ENCODE data around the gene JCHAIN. TPM values are rescaled to one million over a fixed set of nuclear protein-coding genes. Genes with fewer than 3 reads are reported as not detected.
"Not testable (repeated sequence)": the region's sequence is repeated elsewhere in the genome, so short reads cannot be mapped to it uniquely, and the experiment has no call there.

The JCHAIN gene
- total RNA-seq, 1 donor from 2014 or later, result 99.1 TPM

DNA sequence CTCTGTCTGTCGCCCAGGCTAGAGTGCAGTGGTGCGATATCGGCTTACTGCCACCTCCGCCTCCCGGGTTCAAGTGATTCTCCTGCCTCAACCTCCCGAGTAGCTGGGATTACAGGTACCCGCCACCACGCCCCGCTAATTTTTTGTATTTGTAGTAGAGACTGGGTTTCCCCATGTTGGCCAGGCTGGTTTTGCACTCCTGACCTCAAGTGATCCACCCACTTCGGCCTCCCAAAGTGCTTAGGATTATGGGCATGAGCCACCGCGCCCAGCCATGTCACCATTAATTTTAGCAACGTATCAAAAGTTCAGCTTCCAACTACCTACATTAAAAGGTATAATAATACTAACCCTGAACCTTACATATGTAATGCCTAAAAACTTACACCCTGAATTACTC lies 21.1 kb upstream of the JCHAIN start:
- ATAC-seq, result no peak
- Histone ChIP-seq H3K4me1 (peaks cover 32% of the 10 kb centered on the region), H3K27me3 (no peaks in the 10 kb centered on the region), H3K36me3 (peaks cover 20% of the 10 kb centered on the region), H3K9me3 (no peaks in the 10 kb centered on the region), H3K27ac (peak overlapping the region; percentile 97), H3K4me3 (peak overlapping the region; percentile 85)
- no peak for TF ChIP-seq CTCF (IDR thresholded peaks at IDR 0.05)
- intact Hi-C loops (cut with DNase I), result no loop called here
- DNase-seq, result no peak

GRCh38 chr4:70682142-70682541 lies 15.8 kb upstream of the JCHAIN start:
- H3K4me3 ChIP-seq; H3K27ac ChIP-seq; H3K36me3 ChIP-seq; H3K4me1 ChIP-seq; H3K27me3 ChIP-seq; DNase-seq; H3K9me3 ChIP-seq; intact Hi-C loops (cut with DNase I); ATAC-seq: not testable (repeated sequence)

- Histone ChIP-seq H3K36me3 (no peaks in the 10 kb centered on the region), H3K27ac (no peak overlapping the region), H3K4me1 (no peaks in the 10 kb centered on the region), H3K9me3 (no peaks in the 10 kb centered on the region), H3K27me3 (no peaks in the 10 kb centered on the region), H3K4me3 (no peak overlapping the region)
- ATAC-seq, result no peak
- no peak for DNase-seq
- intact Hi-C loops (cut with DNase I), result no loop called here
- TF ChIP-seq CTCF (IDR thresholded peaks at IDR 0.05), result no peak
These were observed 15.4 kb upstream of the JCHAIN start for GRCh38 chr4:70681704-70682103.

GRCh38 chr4:70680934-70681333 lies 14.6 kb upstream of the JCHAIN start:
- H3K27me3 ChIP-seq, result no peaks in the 10 kb centered on the region
- H3K4me3 ChIP-seq, result no peak overlapping the region
- no peaks in the 10 kb centered on the region for H3K9me3 ChIP-seq
- intact Hi-C loops (cut with DNase I), result no loop called here
- ATAC-seq, result no peak
- no peak overlapping the region for H3K27ac ChIP-seq
- TF ChIP-seq CTCF (IDR thresholded peaks at IDR 0.05), result no peak
- no peak for DNase-seq
- no peaks in the 10 kb centered on the region for H3K4me1 ChIP-seq
- H3K36me3 ChIP-seq, result no peaks in the 10 kb centered on the region

DNA sequence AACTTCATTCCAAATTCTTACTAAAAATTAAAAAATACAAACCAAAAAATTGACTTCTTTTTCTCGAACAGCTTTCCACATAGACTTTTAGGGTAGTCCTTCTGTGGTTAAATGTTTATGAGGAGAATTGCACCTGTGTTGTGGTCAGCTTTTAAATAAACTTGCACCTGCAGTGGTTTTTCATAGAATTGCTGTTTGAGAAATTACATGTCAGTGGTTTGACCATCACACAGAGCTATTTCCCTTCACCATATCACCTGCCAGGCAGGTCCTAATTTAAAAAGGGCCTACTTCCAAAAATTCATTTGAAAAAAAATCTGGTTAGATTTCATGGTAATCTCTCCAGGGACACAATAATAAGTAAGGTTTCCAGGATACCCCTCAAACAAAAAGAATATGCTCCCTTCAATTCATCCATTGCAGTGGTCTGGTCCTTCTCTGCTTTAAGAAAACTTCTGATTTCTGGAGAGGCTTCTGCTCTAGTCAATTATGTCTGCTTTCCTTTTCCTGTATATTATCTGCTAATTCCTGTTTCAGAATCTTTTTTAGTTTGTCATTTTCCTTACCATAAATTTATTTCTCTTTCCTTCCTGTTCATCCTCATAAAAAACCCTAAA lies 12.2 kb upstream of the JCHAIN start:
- Histone ChIP-seq H3K4me3 (no peak overlapping the region), H3K4me1 (no peaks in the 10 kb centered on the region), H3K27ac (no peak overlapping the region), H3K27me3 (no peaks in the 10 kb centered on the region), H3K36me3 (no peaks in the 10 kb centered on the region), H3K9me3 (no peaks in the 10 kb centered on the region)
- intact Hi-C loops (cut with DNase I), result no loop called here
- ATAC-seq, result no peak
- no peak for DNase-seq
- TF ChIP-seq CTCF (IDR thresholded peaks at IDR 0.05), result no peak

GRCh38 chr4:70676554-70677090 lies 10.3 kb upstream of the JCHAIN start:
- H3K4me3 ChIP-seq, result no peak overlapping the region
- TF ChIP-seq CTCF (IDR thresholded peaks at IDR 0.05), result no peak
- no peaks in the 10 kb centered on the region for H3K36me3 ChIP-seq
- H3K27ac ChIP-seq, result no peak overlapping the region
- no peak for DNase-seq
- ATAC-seq, result no peak
- no peaks in the 10 kb centered on the region for H3K27me3 ChIP-seq
- H3K4me1 ChIP-seq, result no peaks in the 10 kb centered on the region
- intact Hi-C loops (cut with DNase I), result no loop called here
- no peaks in the 10 kb centered on the region for H3K9me3 ChIP-seq
